Stimulated activated effector memory CD8-positive, alpha-beta T cell treated with anti-CD3 and anti-CD28 coated beads, Interleukin-12 subunit alpha, Interleukin-12 subunit beta, amount 100 ng/mL, for 72 hours (primary cell): ENCODE measurements around the gene SUSD5.
"Not testable (repeated sequence)": the region's sequence is repeated elsewhere in the genome, so short reads cannot be mapped to it uniquely, and the experiment has no call there.

Experiments
- ATAC-seq: fragments of 150-1000 bp; cut with Tn5 transposase; 2 replicates; pipeline ENCODE4 v1.10.0; 2021
- DNase-seq, 2 donors: peaks; one replicate each; pipeline ENCODE4 v3.0.0; 2021 to 2022; ENCODE audit warnings: low spot score in 2 of 2
- H3K27ac Mint-ChIP-seq: one replicate; pipeline ENCODE4 v1.8.0; 2022; ENCODE audit warnings: mild to moderate bottlenecking, mixed read lengths
- H3K36me3 Mint-ChIP-seq: one replicate; pipeline ENCODE4 v1.8.0; 2022; ENCODE audit warnings: mild to moderate bottlenecking, mixed read lengths
- H3K4me1 Mint-ChIP-seq: one replicate; pipeline ENCODE4 v1.8.0; 2022; ENCODE audit warnings: mixed read lengths
- H3K4me3 Mint-ChIP-seq: one replicate; pipeline ENCODE4 v1.8.0; 2022; ENCODE audit warnings: mild to moderate bottlenecking, mixed read lengths
- H3K9me3 Mint-ChIP-seq: one replicate; pipeline ENCODE4 v1.8.0; 2022; ENCODE audit warnings: mixed read lengths

Gene SUSD5

GRCh38 chr3:33173672-33174071 is 44.9 kb downstream of the SUSD5 start:
- Mint-ChIP-seq H3K4me1 (peaks cover 12% of the 10 kb centered on the region), H3K36me3 (no peaks in the 10 kb centered on the region), H3K9me3 (no peaks in the 10 kb centered on the region), H3K4me3 (no peak overlapping the region), H3K27ac (no peak overlapping the region)
- DNase-seq (no peak), ATAC-seq (peak; percentile 43)

DNA sequence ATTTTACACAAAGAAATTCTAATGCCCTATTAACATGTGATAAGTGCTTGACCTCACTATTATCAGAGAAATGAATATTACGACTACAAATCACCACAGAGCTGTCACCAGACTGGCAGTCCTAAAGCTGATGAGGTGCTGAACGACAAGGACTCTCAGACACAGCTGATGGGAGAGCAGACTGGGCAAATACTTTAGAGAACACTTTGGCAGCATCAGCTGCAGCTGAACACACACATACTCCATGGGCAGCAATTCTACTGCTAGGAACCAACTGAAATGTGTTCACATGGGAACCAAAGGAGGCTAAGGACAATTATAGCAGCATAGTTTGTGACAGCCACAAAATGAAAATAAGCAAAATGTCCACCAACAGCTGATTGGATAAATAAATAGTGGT is 45.5 kb downstream of the SUSD5 start:
- no peak for DNase-seq
- no peaks in the 10 kb centered on the region for H3K9me3 Mint-ChIP-seq
- no peak overlapping the region for H3K27ac Mint-ChIP-seq
- no peak overlapping the region for H3K4me3 Mint-ChIP-seq
- no peak for ATAC-seq
- peaks cover 12% of the 10 kb centered on the region for H3K4me1 Mint-ChIP-seq
- no peaks in the 10 kb centered on the region for H3K36me3 Mint-ChIP-seq

DNA sequence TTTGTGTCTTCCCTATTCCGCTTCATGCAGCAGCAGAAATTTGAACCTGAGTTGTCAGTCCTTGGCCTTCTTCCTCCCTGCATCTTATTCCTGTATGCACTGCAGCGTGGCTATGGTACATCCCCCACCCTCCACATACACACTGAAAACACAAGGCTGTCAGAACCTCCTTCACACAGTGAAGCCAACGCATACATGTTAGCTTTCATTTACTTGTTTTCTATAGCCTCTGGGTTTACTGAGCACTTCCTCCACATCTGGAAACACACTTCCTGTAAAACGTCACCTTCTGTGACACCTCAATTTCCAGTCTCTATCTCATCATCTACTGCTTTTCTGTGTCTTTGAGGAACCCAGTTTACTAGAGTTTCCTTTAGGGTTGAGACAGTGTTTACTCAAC is 47.0 kb downstream of the SUSD5 start:
- no peaks in the 10 kb centered on the region for H3K36me3 Mint-ChIP-seq
- H3K4me3 Mint-ChIP-seq: no peak overlapping the region
- H3K27ac Mint-ChIP-seq: peak overlapping the region; percentile 2
- DNase-seq: no peak
- no peaks in the 10 kb centered on the region for H3K9me3 Mint-ChIP-seq
- H3K4me1 Mint-ChIP-seq: peaks cover 12% of the 10 kb centered on the region
- ATAC-seq: peak; percentile 27

- ATAC-seq (no peak), DNase-seq (no peak)
- H3K9me3 Mint-ChIP-seq: no peaks in the 10 kb centered on the region
- H3K4me3 Mint-ChIP-seq: no peak overlapping the region
- no peak overlapping the region for H3K27ac Mint-ChIP-seq
- no peaks in the 10 kb centered on the region for H3K36me3 Mint-ChIP-seq
- peaks cover 12% of the 10 kb centered on the region for H3K4me1 Mint-ChIP-seq
Measured at GRCh38 chr3:33170531-33170930, 48.1 kb downstream of the SUSD5 start.

DNA sequence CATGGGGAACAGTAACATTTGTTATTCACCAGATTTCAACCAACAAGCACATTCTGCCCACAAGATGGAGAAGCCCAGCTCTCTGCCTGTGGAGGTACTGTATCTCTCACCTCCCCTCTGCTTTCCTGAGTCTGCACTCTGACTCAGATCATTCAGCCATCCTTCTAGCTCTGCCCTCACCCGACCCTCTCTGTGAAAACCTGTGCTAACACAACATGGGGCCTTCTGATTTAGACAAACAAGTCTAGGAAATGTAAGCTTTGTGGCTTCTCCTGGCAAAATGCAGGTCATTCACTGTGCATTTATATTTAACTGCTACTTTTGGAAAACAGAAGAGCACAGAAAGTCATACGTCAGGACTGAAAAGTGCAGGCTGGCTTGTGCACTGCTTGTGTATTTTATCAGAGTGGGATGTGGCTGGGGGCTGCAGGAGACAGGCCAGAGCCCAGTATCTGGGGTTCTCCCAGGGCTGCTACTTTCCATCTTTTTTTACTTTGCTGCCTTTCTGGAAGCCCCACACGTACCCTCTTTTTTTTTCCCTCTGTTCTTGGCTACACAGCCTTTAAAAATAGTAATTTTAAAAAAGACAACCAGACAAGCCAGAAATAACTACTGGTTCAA is 50.8 kb downstream of the SUSD5 start:
- no peaks in the 10 kb centered on the region for H3K9me3 Mint-ChIP-seq
- no peak overlapping the region for H3K4me3 Mint-ChIP-seq
- peak; percentile 49 for ATAC-seq
- peaks cover 12% of the 10 kb centered on the region for H3K4me1 Mint-ChIP-seq
- no peaks in the 10 kb centered on the region for H3K36me3 Mint-ChIP-seq
- no peak for DNase-seq
- no peak overlapping the region for H3K27ac Mint-ChIP-seq

DNA sequence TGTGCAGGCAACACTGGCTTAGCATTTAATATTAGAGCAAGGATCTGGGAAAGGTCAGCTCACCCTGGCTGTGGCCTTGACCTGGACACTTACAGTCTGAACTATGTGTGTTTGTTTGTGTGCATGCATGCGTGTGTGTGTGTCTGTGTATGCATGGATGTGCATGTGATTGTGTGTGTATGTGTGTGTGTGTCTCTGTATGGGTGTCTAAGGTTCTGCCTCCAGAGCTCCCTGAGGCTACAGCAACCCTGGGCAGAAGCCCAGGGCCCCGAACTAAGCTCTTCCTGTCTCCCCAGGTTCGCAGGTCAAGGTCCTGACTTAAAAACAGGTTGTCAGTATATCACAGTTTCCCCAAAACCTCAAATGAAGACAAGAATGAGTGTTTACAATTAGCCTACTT is 51.3 kb downstream of the SUSD5 start:
- ATAC-seq (no peak), DNase-seq (no peak)
- H3K27ac Mint-ChIP-seq: no peak overlapping the region
- no peak overlapping the region for H3K4me3 Mint-ChIP-seq
- H3K9me3 Mint-ChIP-seq: no peaks in the 10 kb centered on the region
- no peaks in the 10 kb centered on the region for H3K36me3 Mint-ChIP-seq
- peaks cover 11% of the 10 kb centered on the region for H3K4me1 Mint-ChIP-seq

- Mint-ChIP-seq H3K4me3 (no peak overlapping the region), H3K27ac (no peak overlapping the region), H3K4me1 (no peaks in the 10 kb centered on the region), H3K36me3 (no peaks in the 10 kb centered on the region), H3K9me3 (no peaks in the 10 kb centered on the region)
- DNase-seq (no peak), ATAC-seq (no peak)
Measured at GRCh38 chr3:33166095-33166494, 52.5 kb downstream of the SUSD5 start.

DNA sequence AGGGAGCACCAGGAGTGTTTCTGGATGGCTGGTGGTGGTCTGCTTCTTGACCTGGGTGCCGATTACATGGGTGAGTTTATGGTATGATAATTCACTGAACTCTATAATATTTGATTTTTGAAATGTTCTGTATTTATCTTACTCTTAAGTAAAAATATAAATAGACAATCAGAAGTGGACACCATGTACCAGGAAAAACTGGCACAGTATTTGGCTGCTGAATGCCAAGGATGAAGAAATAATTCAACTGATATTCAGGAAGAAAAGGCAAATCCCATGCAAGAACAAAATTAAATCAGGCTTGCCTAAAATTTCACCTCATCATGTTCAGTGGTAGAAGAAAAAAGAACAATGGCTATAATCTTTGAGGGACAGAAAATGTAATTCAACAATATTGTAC is 53.2 kb downstream of the SUSD5 start:
- H3K27ac Mint-ChIP-seq: no peak overlapping the region
- no peak for ATAC-seq

DNA sequence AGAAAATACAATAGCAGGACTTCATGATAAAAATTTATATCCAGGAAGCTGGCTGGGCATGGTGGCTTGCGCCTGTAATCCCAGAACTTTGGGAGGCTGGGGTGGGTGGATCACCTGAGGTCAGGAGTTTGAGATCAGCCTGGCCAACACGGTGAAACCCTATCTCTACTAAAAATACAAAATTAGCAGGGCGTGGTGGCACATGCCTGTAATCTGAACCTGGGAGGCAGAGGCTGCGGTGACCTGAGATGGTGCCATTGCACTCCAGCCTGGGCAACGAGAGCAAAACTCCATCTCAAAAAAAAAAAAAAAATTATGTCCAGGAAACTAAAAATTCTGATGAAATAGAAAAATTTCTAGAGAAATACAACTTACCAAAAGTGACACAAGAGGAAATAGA is 56.0 kb downstream of the SUSD5 start:
- not testable (repeated sequence) for H3K4me1 Mint-ChIP-seq, H3K4me3 Mint-ChIP-seq, ATAC-seq, H3K9me3 Mint-ChIP-seq, DNase-seq, H3K36me3 Mint-ChIP-seq, H3K27ac Mint-ChIP-seq

More for the DNA sequence above, 53.2 kb downstream of the SUSD5 start:
- Mint-ChIP-seq H3K9me3 (no peaks in the 10 kb centered on the region), H3K4me3 (no peak overlapping the region), H3K36me3 (no peaks in the 10 kb centered on the region), H3K4me1 (no peaks in the 10 kb centered on the region)
- no peak for DNase-seq

GRCh38 chr3:33159981-33160380 is 58.6 kb downstream of the SUSD5 start:
- Mint-ChIP-seq H3K36me3 (no peaks in the 10 kb centered on the region), H3K27ac (no peak overlapping the region), H3K4me1 (no peaks in the 10 kb centered on the region), H3K9me3 (no peaks in the 10 kb centered on the region), H3K4me3 (no peak overlapping the region)
- no peak for DNase-seq
- no peak for ATAC-seq

DNA sequence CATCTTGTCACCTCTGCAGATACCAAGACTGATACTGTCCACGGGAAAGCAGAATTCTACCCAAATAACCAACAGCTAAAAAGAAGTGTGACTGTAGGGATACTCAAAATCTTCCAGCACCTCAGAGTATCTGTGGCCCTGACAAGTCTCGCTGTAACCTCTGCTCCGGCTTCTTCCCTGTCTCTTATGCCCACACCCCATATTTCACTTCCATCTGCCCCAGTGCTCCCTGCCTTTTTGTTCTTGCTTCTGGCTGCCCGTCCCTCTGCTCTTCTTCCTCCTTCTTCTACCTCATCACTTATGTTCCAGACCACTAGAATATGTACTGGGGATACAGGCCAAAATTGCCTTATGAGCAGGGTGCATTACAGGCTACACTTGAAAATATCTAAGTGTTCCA is 59.4 kb downstream of the SUSD5 start:
- no peaks in the 10 kb centered on the region for H3K9me3 Mint-ChIP-seq
- no peaks in the 10 kb centered on the region for H3K4me1 Mint-ChIP-seq
- no peaks in the 10 kb centered on the region for H3K36me3 Mint-ChIP-seq
- ATAC-seq (no peak), DNase-seq (no peak)
- H3K27ac Mint-ChIP-seq: no peak overlapping the region
- no peak overlapping the region for H3K4me3 Mint-ChIP-seq

GRCh38 chr3:33155301-33155700 is 63.3 kb downstream of the SUSD5 start:
- Mint-ChIP-seq H3K9me3 (no peaks in the 10 kb centered on the region), H3K4me3 (no peak overlapping the region), H3K27ac (no peak overlapping the region), H3K4me1 (no peaks in the 10 kb centered on the region), H3K36me3 (no peaks in the 10 kb centered on the region)
- ATAC-seq: no peak
- DNase-seq: no peak

GRCh38 chr3:33153782-33154181 is 64.8 kb downstream of the SUSD5 start:
- Mint-ChIP-seq H3K36me3 (no peaks in the 10 kb centered on the region), H3K27ac (no peak overlapping the region), H3K4me3 (no peak overlapping the region), H3K9me3 (no peaks in the 10 kb centered on the region), H3K4me1 (no peaks in the 10 kb centered on the region)
- DNase-seq (no peak), ATAC-seq (no peak)

GRCh38 chr3:33152363-33153360 is 65.9 kb downstream of the SUSD5 start:
- no peaks in the 10 kb centered on the region for H3K4me1 Mint-ChIP-seq
- DNase-seq (no peak), ATAC-seq (no peak)
- H3K27ac Mint-ChIP-seq: no peak overlapping the region
- H3K36me3 Mint-ChIP-seq: no peaks in the 10 kb centered on the region
- H3K9me3 Mint-ChIP-seq: no peaks in the 10 kb centered on the region
- H3K4me3 Mint-ChIP-seq: no peak overlapping the region

- no peaks in the 10 kb centered on the region for H3K9me3 Mint-ChIP-seq
- H3K27ac Mint-ChIP-seq: no peak overlapping the region
- H3K4me1 Mint-ChIP-seq: no peaks in the 10 kb centered on the region
- H3K4me3 Mint-ChIP-seq: no peak overlapping the region
- no peaks in the 10 kb centered on the region for H3K36me3 Mint-ChIP-seq
- no peak for DNase-seq
- no peak for ATAC-seq
Measured at GRCh38 chr3:33149342-33149741, 69.3 kb downstream of the SUSD5 start.
